Hippocampal formation (tissue), 2 donors: ENCODE results near the gene RRH.

Experiments
- DNase-seq, 2 donors: peaks; one replicate each; lab custom pipeline; 2025; lab: John Stamatoyannopoulos, UW

Gene RRH

DNA sequence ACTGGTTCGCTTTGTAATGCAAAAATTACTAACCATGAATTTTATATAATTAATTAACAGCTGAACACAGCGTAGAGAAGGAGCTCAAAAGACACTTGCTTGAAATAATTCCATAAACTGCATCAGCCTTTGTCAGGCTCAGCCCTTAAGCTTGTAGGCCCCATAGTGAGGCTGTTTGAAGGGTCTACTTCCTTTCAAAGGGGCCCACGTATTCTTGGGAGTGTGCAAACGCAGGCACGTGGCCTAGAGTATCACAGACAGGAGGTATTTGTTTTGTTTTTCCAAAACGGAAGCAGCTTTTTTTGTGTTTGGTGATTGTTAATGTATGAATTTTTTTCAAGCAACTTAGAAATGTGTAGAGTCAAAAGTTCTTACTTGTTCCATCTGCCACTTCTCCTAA, 59.3 kb downstream of the RRH start:
- no peak for DNase-seq

DNA sequence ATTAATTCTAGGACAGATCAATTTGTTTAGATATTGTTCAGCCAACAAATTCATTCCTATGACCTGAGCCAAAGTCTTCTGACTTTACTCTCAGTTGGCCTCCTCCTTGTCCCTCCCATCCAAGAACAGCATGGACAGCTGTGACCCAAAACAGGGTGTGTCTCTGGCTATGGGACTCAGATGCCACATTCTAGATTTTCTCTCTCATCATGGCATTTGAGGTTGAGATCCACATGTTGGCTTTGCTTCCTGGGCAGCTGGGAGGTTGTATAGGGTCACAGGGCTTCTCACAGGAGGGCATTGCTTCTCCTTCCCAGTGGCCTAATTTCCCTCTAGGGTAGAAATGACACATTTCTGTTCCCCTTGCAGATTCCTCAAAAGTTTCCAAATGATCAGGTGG, 62.3 kb downstream of the RRH start:
- no peak for DNase-seq
